HepG2 (cell line): ENCODE results near the gene NFATC4. TPM values are rescaled to one million over a fixed set of nuclear protein-coding genes. Genes with fewer than 3 reads are reported as not detected.

Source experiments
- AGO1 ChIP-seq: fragments of 200-400 bp; formaldehyde crosslinking; IDR thresholded peaks from 2 replicates; pipeline ENCODE4 v1.6.1; 2017; ENCODE audit warnings: mild to moderate bottlenecking, low read depth, low read length, moderate library complexity; ENCODE audit not compliant: poor library complexity, severe bottlenecking
- CHCHD3 ChIP-seq: sonication (generic); formaldehyde crosslinking; IDR thresholded peaks from 2 replicates; pipeline ENCODE4 v1.8.0; 2022; ENCODE audit warnings: mild to moderate bottlenecking, missing genetic modification reagents, moderate library complexity
- HCFC1 ChIP-seq: fragments of 150-350 bp; IDR thresholded peaks from 2 replicates; pipeline ENCODE4 v1.6.1; 2014; ENCODE audit warnings: low read depth, low read length
- HMGXB3 ChIP-seq: sonication (generic); formaldehyde crosslinking; IDR thresholded peaks from 2 replicates; pipeline ENCODE4 v1.4.0; 2020; ENCODE audit warnings: missing genetic modification reagents, borderline replicate concordance
- IRF1 ChIP-seq: sonication (generic); formaldehyde crosslinking; IDR thresholded peaks from 2 replicates; pipeline ENCODE4 v1.4.0; 2020; ENCODE audit warnings: low read depth, mild to moderate bottlenecking, missing genetic modification reagents
- KLF12 ChIP-seq: sonication (generic); formaldehyde crosslinking; IDR thresholded peaks from 2 replicates; pipeline ENCODE4 v1.4.0; 2020; ENCODE audit warnings: missing genetic modification reagents, borderline replicate concordance
- MAFK ChIP-seq, 2 experiments: IDR thresholded peaks in 1 of 2; conservative IDR thresholded peaks in 1 of 2; 2 replicates each; pipeline ENCODE4 v1.6.1; 2011; ENCODE audit warnings: improper control_type of control experiment in 2 of 2, low read length in 2 of 2
- MTF2 ChIP-seq: sonication (generic); formaldehyde crosslinking; IDR thresholded peaks from 2 replicates; pipeline ENCODE4 v1.5.0; 2020; ENCODE audit warnings: missing genetic modification reagents, borderline replicate concordance
- NFIB ChIP-seq: sonication (generic); formaldehyde crosslinking; IDR thresholded peaks from 2 replicates; pipeline ENCODE4 v1.9.0; 2021; ENCODE audit warnings: missing genetic modification reagents, mild to moderate bottlenecking, borderline replicate concordance
- RAD21 ChIP-seq: fragments of 450-650 bp; formaldehyde crosslinking; IDR thresholded peaks from 2 replicates; pipeline ENCODE4 v1.5.0; 2020; ENCODE audit warnings: mild to moderate bottlenecking
- RBM39 ChIP-seq: fragments of 200-400 bp; formaldehyde crosslinking; IDR thresholded peaks from one replicate; pipeline ENCODE4 v1.6.1; 2018; ENCODE audit warnings: antibody characterized with exemption, mild to moderate bottlenecking, low read depth, low read length; ENCODE audit not compliant: poor library complexity, severe bottlenecking
- SP5 ChIP-seq: IDR thresholded peaks from 2 replicates; pipeline ENCODE4 v1.6.1; 2016; ENCODE audit warnings: low read depth, borderline replicate concordance
- TBP ChIP-seq: sonication (generic); formaldehyde crosslinking; IDR thresholded peaks from 2 replicates; pipeline ENCODE4 v1.5.0; 2020; ENCODE audit warnings: missing genetic modification reagents
- TCF7L2 ChIP-seq: IDR thresholded peaks from 2 replicates; pipeline ENCODE4 v1.6.1; 2011; ENCODE audit warnings: mild to moderate bottlenecking, low read depth, low read length, moderate library complexity
- ZBTB42 ChIP-seq: sonication (generic); formaldehyde crosslinking; IDR thresholded peaks from 2 replicates; pipeline ENCODE4 v1.5.0; 2020; ENCODE audit warnings: mild to moderate bottlenecking, missing genetic modification reagents
- ZFP91 ChIP-seq: sonication (generic); formaldehyde crosslinking; IDR thresholded peaks from 2 replicates; pipeline ENCODE4 v1.9.0; 2022; ENCODE audit warnings: missing genetic modification reagents, mild to moderate bottlenecking, borderline replicate concordance
- ZMAT5 ChIP-seq: sonication (generic); formaldehyde crosslinking; IDR thresholded peaks from 2 replicates; pipeline ENCODE4 v1.5.0; 2020; ENCODE audit warnings: mild to moderate bottlenecking, low read depth, missing genetic modification reagents, borderline replicate concordance
- ZNF292 ChIP-seq: sonication (generic); formaldehyde crosslinking; IDR thresholded peaks from 2 replicates; pipeline ENCODE4 v1.8.1; 2022; ENCODE audit warnings: mild to moderate bottlenecking, low read depth, missing genetic modification reagents, borderline replicate concordance
- ZNF549 ChIP-seq: sonication (generic); formaldehyde crosslinking; IDR thresholded peaks from 2 replicates; pipeline ENCODE4 v1.5.0; 2020; ENCODE audit warnings: missing genetic modification reagents
- ZNF550 ChIP-seq: sonication (generic); formaldehyde crosslinking; IDR thresholded peaks from 2 replicates; pipeline ENCODE4 v1.4.0; 2020; ENCODE audit warnings: mild to moderate bottlenecking, missing genetic modification reagents, borderline replicate concordance
- ZNF558 ChIP-seq: sonication (generic); formaldehyde crosslinking; IDR thresholded peaks from 2 replicates; pipeline ENCODE4 v1.9.0; 2022; ENCODE audit warnings: mild to moderate bottlenecking, missing genetic modification reagents, borderline replicate concordance
- ZNF589 ChIP-seq: sonication (generic); formaldehyde crosslinking; conservative IDR thresholded peaks from 2 replicates; pipeline ENCODE4 v1.8.0; 2022; ENCODE audit warnings: mild to moderate bottlenecking, moderate library complexity, missing genetic modification reagents
- ZNF816 ChIP-seq: sonication (generic); formaldehyde crosslinking; IDR thresholded peaks from 2 replicates; pipeline ENCODE4 v1.8.0; 2022; ENCODE audit warnings: missing genetic modification reagents, mild to moderate bottlenecking, borderline replicate concordance
- polyA plus RNA-seq, 8 experiments: library from polyadenylated mRNA; depleted of rRNA in 3 of 8; stranded (reverse) in 7 of 8; unstranded in 1 of 8; fragments of >200 nt; fragmentation: Illumina TruSeq in 4 of 8; extraction: Trizol in 4 of 8; gene quantifications; 2 replicates each; pipeline versions ENCODE4 v1.2.1 to v1.2.3, GENCODE V29; 2011 to 2016; ENCODE audit warnings: low read depth in 4 of 8, missing spikeins in 1 of 8, mixed read lengths in 1 of 8; ENCODE audit not compliant: insufficient read depth in 1 of 8
- total RNA-seq, 5 experiments: library from RNA; depleted of rRNA; stranded (reverse); fragments of >200 nt; fragmentation: Illumina TruSeq; extraction: Trizol; gene quantifications; 2 replicates each; pipeline ENCODE4 v1.2.3, GENCODE V29; 2016; ENCODE audit warnings: low read depth in 1 of 5

Gene NFATC4
- total and polyA plus RNA-seq, 2 of the 13 experiments (the other 11 are each of a cell fraction or from before 2014, with no cell fraction given) = 0.04 to 0.15 TPM

- TF ChIP-seq ZFP91 (peak; percentile 41; the same call in 1 of the 2 replicates), KLF12 (CRISPR knock-in tag) (no peak), ZNF816 (no peak), MTF2 (CRISPR knock-in tag) (no peak), ZNF589 (no peak), TBP (CRISPR knock-in tag) (no peak), TCF7L2 (no peak), ZNF292 (CRISPR knock-in tag) (0 out of 2 replicates have a peak, but pooled peaks have one; percentile 24), NFIB (CRISPR knock-in tag) (0 out of 2 replicates have a peak, but pooled peaks have one; percentile 77), RBM39 (no peak), CHCHD3 (no peak), RAD21 (no peak), ZBTB42 (no peak), IRF1 (no peak), HMGXB3 (CRISPR knock-in tag) (no peak), MAFK (conservative IDR thresholded peaks at IDR 0.05 in 1 of 2, IDR thresholded peaks at IDR 0.05 in 1 of 2; ENCODE audit: low read length in 2 of 2) (no peak), HCFC1 (no peak), ZMAT5 (no peak), ZNF558 (CRISPR knock-in tag) (no peak), AGO1 (peak; percentile 17), SP5 (no peak), ZNF549 (no peak), ZNF550 (CRISPR knock-in tag) (no peak)
Observed at GRCh38 chr14:24416254-24416931, 48.4 kb downstream of the NFATC4 start (continued).
